ENCODE results near the gene COL4A2.

The COL4A2 gene

DNA sequence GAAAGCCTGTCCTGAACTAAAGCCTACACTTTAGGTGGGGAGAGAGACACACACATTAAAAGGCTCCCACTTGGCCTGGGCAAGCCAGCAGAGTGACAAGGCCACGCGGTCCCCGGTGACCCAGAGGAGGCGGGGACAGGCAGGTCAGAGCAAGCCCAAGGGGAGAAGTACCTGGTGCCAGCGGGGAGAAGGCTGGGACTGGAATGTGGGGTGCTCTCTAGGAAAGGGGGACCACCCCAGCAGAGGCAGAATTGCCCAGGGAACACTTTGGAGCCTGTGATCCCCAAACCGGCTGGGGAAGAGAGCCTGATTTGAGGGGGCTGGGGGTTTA is 172.1 kb downstream of the COL4A2 start:
- no peaks in the 10 kb centered on the region for H3K9me3 ChIP-seq (ENCODE audit: low read length)
- H3K27me3 ChIP-seq (ENCODE audit: insufficient read depth, low read length), result peaks cover 22% of the 10 kb centered on the region; the same call in 1 of the 2 replicates
- H4K20me1 ChIP-seq (ENCODE audit: insufficient read depth, low read length), result no peaks in the 10 kb centered on the region
- H3K4me2 ChIP-seq (ENCODE audit: low read length), result no peak overlapping the region
- no peak overlapping the region for H3K9ac ChIP-seq (ENCODE audit: low read length)
- TF ChIP-seq EZH2 (IDR thresholded peaks at IDR 0.05; ENCODE audit: borderline replicate concordance, low read length), result no peak
- TF ChIP-seq, protein P1, sequence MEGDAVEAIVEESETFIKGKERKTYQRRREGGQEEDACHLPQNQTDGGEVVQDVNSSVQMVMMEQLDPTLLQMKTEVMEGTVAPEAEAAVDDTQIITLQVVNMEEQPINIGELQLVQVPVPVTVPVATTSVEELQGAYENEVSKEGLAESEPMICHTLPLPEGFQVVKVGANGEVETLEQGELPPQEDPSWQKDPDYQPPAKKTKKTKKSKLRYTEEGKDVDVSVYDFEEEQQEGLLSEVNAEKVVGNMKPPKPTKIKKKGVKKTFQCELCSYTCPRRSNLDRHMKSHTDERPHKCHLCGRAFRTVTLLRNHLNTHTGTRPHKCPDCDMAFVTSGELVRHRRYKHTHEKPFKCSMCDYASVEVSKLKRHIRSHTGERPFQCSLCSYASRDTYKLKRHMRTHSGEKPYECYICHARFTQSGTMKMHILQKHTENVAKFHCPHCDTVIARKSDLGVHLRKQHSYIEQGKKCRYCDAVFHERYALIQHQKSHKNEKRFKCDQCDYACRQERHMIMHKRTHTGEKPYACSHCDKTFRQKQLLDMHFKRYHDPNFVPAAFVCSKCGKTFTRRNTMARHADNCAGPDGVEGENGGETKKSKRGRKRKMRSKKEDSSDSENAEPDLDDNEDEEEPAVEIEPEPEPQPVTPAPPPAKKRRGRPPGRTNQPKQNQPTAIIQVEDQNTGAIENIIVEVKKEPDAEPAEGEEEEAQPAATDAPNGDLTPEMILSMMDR (IDR thresholded peaks at IDR 0.05; ENCODE audit: low read length), result no peak
- peaks cover 7% of the 10 kb centered on the region for H3K4me1 ChIP-seq (ENCODE audit: insufficient read depth, low read length, severe bottlenecking)
- H2AFZ ChIP-seq (ENCODE audit: low read length), result no peak overlapping the region
- H3K27ac ChIP-seq (ENCODE audit: low read depth, low read length, poor library complexity, severe bottlenecking), result no peak overlapping the region
- H3K36me3 ChIP-seq (ENCODE audit: insufficient read depth, low read length), result no peaks in the 10 kb centered on the region
- no peaks in the 10 kb centered on the region for H3K9me2 ChIP-seq (ENCODE audit: low read depth, low read length)
- no peak overlapping the region for H3K4me3 ChIP-seq (ENCODE audit: low read depth, low read length, poor library complexity, severe bottlenecking)
- no peaks in the 10 kb centered on the region for H3K79me2 ChIP-seq (ENCODE audit: insufficient read depth, low read length)
- H3F3A ChIP-seq (ENCODE audit: insufficient read depth, low read length), result no peaks in the 10 kb centered on the region

DNA sequence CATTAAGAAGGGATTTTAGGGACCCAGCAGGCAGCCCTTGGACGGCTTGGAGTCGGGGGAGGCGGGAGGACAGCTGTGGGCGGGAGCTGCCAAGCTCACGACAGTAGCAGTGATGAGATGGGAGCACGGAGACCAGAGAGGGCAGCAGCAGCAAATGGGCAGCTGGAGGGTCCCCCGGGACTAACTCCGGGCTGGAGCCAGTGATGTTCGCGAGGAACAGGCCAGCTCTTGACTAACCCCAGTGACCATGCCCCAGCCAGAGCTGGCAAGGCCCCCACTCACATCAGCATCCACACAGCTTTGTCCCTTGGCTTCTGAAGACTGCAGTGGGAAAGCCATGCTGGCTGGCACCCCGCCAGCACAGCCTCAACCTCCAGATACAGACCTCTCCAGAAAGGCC is 172.6 kb downstream of the COL4A2 start:
- H3F3A ChIP-seq (ENCODE audit: insufficient read depth, low read length), result no peaks in the 10 kb centered on the region

DNA sequence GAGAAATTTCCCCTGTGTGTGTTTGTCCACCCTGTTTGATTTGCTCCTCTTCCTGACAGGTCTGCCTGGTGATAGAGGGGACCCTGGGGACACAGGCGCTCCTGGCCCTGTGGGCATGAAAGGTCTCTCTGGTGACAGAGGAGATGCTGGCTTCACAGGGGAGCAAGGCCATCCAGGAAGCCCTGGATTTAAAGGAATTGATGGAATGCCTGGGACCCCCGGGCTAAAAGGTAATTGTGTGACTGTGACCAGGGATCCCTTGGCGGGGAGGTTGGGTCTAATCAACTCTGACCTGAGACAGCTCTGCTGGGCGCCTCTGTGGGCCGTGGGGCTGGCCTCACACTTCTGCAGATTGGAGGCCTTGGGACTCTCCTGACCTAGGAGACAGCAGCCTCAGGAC is 173.1 kb downstream of the COL4A2 start:
- Histone ChIP-seq H3K4me2 (ENCODE audit: low read length) (no peak overlapping the region), H3K9ac (ENCODE audit: low read length) (no peak overlapping the region), H3K79me2 (ENCODE audit: insufficient read depth, low read length) (no peaks in the 10 kb centered on the region), H3K9me3 (ENCODE audit: low read length) (no peaks in the 10 kb centered on the region), H3K36me3 (ENCODE audit: insufficient read depth, low read length) (no peaks in the 10 kb centered on the region), H3F3A (ENCODE audit: insufficient read depth, low read length) (no peaks in the 10 kb centered on the region), H3K9me2 (ENCODE audit: low read depth, low read length) (no peaks in the 10 kb centered on the region), H3K4me1 (ENCODE audit: insufficient read depth, low read length, severe bottlenecking) (peaks cover 7% of the 10 kb centered on the region), H3K27ac (ENCODE audit: low read depth, low read length, poor library complexity, severe bottlenecking) (no peak overlapping the region), H4K20me1 (ENCODE audit: insufficient read depth, low read length) (no peaks in the 10 kb centered on the region), H2AFZ (ENCODE audit: low read length) (no peak overlapping the region), H3K27me3 (ENCODE audit: insufficient read depth, low read length) (peaks cover 18% of the 10 kb centered on the region; the same call in 1 of the 2 replicates), H3K4me3 (ENCODE audit: low read depth, low read length, poor library complexity, severe bottlenecking) (no peak overlapping the region)
- no peak for TF ChIP-seq EZH2 (IDR thresholded peaks at IDR 0.05; ENCODE audit: borderline replicate concordance, low read length)
- TF ChIP-seq, protein P1 (IDR thresholded peaks at IDR 0.05; ENCODE audit: low read length), result no peak

More for the DNA sequence above, 172.6 kb downstream of the COL4A2 start:
- Histone ChIP-seq H3K9ac (ENCODE audit: low read length) (no peak overlapping the region), H3K4me2 (ENCODE audit: low read length) (no peak overlapping the region), H3K9me2 (ENCODE audit: low read depth, low read length) (no peaks in the 10 kb centered on the region), H3K36me3 (ENCODE audit: insufficient read depth, low read length) (no peaks in the 10 kb centered on the region), H2AFZ (ENCODE audit: low read length) (no peak overlapping the region), H3K9me3 (ENCODE audit: low read length) (no peaks in the 10 kb centered on the region), H3K79me2 (ENCODE audit: insufficient read depth, low read length) (no peaks in the 10 kb centered on the region), H4K20me1 (ENCODE audit: insufficient read depth, low read length) (no peaks in the 10 kb centered on the region), H3K4me3 (ENCODE audit: low read depth, low read length, poor library complexity, severe bottlenecking) (no peak overlapping the region), H3K27ac (ENCODE audit: low read depth, low read length, poor library complexity, severe bottlenecking) (no peak overlapping the region), H3K27me3 (ENCODE audit: insufficient read depth, low read length) (peaks cover 18% of the 10 kb centered on the region; the same call in 1 of the 2 replicates), H3K4me1 (ENCODE audit: insufficient read depth, low read length, severe bottlenecking) (peaks cover 7% of the 10 kb centered on the region)
- TF ChIP-seq EZH2 (IDR thresholded peaks at IDR 0.05; ENCODE audit: borderline replicate concordance, low read length), result no peak
- TF ChIP-seq, protein P1 (IDR thresholded peaks at IDR 0.05; ENCODE audit: low read length), result no peak
